ENCODE results near the gene TNS1.

TNS1 gene

DNA sequence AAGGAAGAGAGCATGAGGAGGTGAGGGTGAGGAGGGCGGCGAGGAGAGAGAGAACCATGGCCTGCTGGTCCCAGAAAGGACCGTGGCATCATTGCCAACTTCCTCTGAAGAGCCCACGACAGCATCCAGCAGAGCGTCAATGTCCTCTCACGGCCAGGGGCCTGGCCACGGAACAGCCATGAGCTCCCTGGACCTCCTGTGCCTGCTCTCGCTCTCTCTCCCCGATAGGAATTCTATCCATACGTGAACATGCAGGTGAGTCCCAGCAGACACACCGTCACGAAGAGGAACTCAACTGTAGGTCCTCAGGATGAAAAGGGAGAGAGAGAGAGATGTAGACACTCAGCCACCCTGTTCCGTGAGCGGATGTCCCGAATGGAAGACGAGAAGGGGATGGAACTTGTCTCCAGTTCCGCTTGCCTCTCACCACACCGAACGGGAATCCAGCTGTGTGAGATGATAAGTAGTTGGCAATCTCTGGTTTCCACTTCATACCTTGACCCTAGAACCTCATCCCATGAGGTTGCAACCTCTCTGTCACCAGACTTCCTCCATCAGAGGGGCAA lies 107.6 kb downstream of the TNS1 start:
- no peak overlapping the region for H3K4me3 ChIP-seq (ENCODE audit: low read depth, low read length)
- H3K4me1 ChIP-seq (ENCODE audit: control insufficient read depth, insufficient read depth, low read length), result peaks cover 2% of the 10 kb centered on the region
- H3K36me3 ChIP-seq (ENCODE audit: control insufficient read depth, insufficient read depth, low read length), result no peaks in the 10 kb centered on the region
- no peaks in the 10 kb centered on the region for H3K9me3 ChIP-seq (ENCODE audit: control insufficient read depth, insufficient read depth, low read length)
- H3K27me3 ChIP-seq (ENCODE audit: control insufficient read depth, insufficient read depth, low read length), result no peaks in the 10 kb centered on the region
- no peak overlapping the region for H3K9ac ChIP-seq (ENCODE audit: low read depth, low read length)

DNA sequence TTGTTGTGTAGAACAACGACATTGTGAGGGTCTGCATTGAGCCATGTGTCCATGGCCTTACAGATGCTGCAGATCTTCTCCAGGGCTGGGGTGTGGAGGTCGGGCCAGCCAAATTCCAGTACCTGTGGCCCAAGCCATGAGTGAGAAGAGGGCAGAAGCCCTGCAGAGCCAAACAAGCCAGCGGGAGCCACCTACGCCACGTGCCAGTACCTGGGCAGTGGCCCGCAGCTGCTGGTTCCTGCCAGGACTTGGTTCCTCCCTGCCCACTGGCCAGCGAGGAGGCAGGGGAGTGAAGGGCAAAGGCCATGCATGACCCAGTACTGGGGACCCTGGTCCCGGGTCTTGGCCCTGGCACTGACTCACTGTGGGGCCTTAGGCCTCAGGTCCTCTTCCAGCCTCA lies 109.4 kb downstream of the TNS1 start:
- Histone ChIP-seq H3K27me3 (ENCODE audit: control insufficient read depth, insufficient read depth, low read length) (no peaks in the 10 kb centered on the region), H3K9me3 (ENCODE audit: control insufficient read depth, insufficient read depth, low read length) (no peaks in the 10 kb centered on the region), H3K4me1 (ENCODE audit: control insufficient read depth, insufficient read depth, low read length) (no peaks in the 10 kb centered on the region), H3K9ac (ENCODE audit: low read depth, low read length) (no peak overlapping the region), H3K4me3 (ENCODE audit: low read depth, low read length) (no peak overlapping the region), H3K36me3 (ENCODE audit: control insufficient read depth, insufficient read depth, low read length) (no peaks in the 10 kb centered on the region)

DNA sequence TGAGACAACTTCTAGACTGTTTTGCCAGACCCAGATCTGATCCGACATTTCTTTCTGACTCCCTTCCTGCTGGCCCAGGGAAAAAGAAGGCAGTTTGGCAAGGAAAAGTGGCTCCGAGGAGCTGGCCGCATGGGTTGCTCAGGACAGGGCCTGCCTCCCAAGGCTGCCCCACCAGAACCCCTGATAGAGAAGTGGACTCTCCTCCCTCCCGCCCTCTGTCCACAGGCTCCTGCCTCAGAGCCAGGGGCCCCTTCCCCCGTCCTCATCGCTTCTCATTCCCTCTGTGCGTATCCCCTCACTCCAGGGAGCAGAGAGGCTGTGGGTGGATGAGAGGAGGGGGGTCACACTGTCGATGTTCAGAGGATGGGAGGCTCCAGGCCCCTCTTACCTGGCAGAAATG lies 110.2 kb downstream of the TNS1 start:
- Histone ChIP-seq H3K36me3 (ENCODE audit: control insufficient read depth, insufficient read depth, low read length) (no peaks in the 10 kb centered on the region), H3K27me3 (ENCODE audit: control insufficient read depth, insufficient read depth, low read length) (no peaks in the 10 kb centered on the region), H3K9me3 (ENCODE audit: control insufficient read depth, insufficient read depth, low read length) (no peaks in the 10 kb centered on the region), H3K9ac (ENCODE audit: low read depth, low read length) (no peak overlapping the region), H3K4me3 (ENCODE audit: low read depth, low read length) (no peak overlapping the region), H3K4me1 (ENCODE audit: control insufficient read depth, insufficient read depth, low read length) (no peaks in the 10 kb centered on the region)

DNA sequence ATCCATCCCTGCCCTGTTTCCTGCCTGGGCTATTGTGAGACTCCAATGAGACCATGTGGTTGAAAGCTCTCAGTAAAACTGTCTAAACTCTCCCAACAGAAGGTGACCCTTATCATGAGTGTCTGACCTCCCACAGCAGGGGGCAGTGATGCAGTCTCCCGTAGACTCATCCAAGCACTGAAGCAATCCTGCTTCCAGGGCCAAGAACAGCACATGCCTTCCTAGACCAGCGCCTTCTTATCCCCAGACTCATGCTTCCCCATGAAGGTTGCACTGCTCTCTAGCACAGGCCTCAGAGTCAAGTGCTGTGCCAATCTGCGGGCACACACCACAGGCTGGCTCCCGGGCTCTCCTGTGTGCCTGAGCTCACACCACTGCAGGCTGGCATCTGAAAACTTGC lies 112.3 kb downstream of the TNS1 start:
- no peaks in the 10 kb centered on the region for H3K27me3 ChIP-seq (ENCODE audit: control insufficient read depth, insufficient read depth, low read length)
- H3K9ac ChIP-seq (ENCODE audit: low read depth, low read length), result no peak overlapping the region
- H3K4me3 ChIP-seq (ENCODE audit: low read depth, low read length), result no peak overlapping the region
- H3K9me3 ChIP-seq (ENCODE audit: control insufficient read depth, insufficient read depth, low read length), result no peaks in the 10 kb centered on the region
- H3K4me1 ChIP-seq (ENCODE audit: control insufficient read depth, insufficient read depth, low read length), result no peaks in the 10 kb centered on the region
- no peaks in the 10 kb centered on the region for H3K36me3 ChIP-seq (ENCODE audit: control insufficient read depth, insufficient read depth, low read length)

DNA sequence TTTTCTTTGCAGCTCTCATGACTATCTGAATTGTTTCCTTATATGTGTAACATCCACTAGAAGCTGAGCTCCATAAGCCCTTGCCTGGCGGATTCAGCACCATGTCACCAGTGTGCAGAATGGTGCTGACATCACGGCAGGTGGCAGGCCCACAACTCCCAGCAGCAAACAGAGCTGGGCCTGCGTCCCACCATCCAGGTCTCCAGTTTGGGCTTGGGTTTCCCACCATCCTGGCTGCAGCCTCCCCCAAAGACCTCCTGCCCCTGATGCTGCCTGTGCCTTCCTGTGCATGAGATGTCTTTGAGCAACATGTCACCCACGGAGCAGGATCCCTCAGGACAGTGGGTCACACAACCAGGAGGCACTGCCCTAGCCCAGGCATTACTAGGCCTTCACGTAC lies 113.1 kb downstream of the TNS1 start:
- Histone ChIP-seq H3K4me1 (ENCODE audit: control insufficient read depth, insufficient read depth, low read length) (no peaks in the 10 kb centered on the region), H3K9ac (ENCODE audit: low read depth, low read length) (no peak overlapping the region), H3K36me3 (ENCODE audit: control insufficient read depth, insufficient read depth, low read length) (no peaks in the 10 kb centered on the region), H3K9me3 (ENCODE audit: control insufficient read depth, insufficient read depth, low read length) (no peaks in the 10 kb centered on the region), H3K27me3 (ENCODE audit: control insufficient read depth, insufficient read depth, low read length) (no peaks in the 10 kb centered on the region), H3K4me3 (ENCODE audit: low read depth, low read length) (no peak overlapping the region)

DNA sequence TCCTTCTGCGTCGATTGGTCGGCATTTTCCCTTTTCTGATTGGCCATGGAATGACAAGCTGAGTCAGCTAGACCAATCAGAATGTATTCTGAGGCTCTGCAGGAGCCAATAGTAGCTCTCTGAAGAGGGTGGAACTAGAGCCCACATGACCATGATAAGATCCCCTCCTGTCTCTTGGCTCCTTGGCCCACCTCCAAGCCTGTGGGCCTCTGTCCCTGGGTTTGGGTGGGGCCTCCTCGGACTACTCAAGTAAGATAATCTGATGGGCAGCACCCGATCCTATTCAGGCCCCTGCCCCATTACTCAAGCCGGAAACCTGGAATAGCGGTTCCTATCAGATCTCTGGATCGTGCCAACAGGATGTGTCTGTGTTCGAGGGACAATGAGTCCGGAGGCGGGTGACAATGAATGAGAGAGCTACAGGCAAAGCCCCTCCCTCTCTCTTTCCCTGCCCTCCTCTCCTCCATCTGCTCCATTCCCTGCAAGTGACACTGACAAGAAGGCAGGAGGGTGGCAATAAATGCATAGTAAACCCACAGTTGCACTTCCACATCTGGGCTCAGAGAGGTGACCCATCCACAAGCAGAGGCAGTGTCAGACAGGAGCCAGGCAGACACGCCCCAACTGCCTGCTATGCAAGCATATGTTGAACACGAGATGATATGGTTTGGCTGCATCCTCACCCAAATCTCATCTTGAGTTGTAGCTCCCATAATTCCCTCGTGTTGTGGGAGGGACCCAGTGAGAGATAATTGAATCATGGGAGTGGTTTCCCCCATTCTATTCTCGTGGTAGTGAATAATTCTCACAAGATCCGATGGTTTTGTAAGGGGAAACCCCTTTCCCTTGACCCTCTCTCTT lies 114.7 kb downstream of the TNS1 start:
- Histone ChIP-seq H3K27me3 (ENCODE audit: control insufficient read depth, insufficient read depth, low read length) (no peaks in the 10 kb centered on the region), H3K9me3 (ENCODE audit: control insufficient read depth, insufficient read depth, low read length) (no peaks in the 10 kb centered on the region), H3K4me3 (ENCODE audit: low read depth, low read length) (no peak overlapping the region), H3K4me1 (ENCODE audit: control insufficient read depth, insufficient read depth, low read length) (no peaks in the 10 kb centered on the region), H3K9ac (ENCODE audit: low read depth, low read length) (no peak overlapping the region), H3K36me3 (ENCODE audit: control insufficient read depth, insufficient read depth, low read length) (no peaks in the 10 kb centered on the region)

DNA sequence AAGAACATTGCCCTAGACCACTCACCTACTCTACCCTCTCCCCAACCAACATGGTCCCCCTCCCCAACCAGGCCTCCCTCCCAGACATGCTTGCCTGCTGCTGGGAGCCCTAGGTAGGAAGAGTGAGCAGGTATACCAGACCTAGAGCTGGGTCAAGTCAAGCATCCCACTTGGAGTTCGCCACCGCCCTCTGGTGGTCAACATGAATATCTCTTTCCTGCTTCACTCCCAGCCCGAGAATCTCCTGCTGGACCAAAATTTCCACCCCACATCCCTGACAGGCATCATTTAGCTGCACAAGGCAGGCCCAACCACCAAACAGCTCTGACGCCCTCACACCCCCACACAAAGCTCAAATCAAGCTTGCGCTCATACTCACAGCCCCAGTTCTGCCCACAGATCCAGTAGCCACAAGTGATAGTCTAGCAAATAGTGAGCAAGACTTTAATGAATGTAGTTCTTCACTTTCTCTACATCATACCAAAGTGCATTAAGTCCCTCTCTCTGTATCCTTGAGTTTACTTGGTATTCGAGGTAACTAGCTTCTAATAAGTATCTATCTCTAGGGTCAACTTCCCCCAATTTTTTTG lies 116.0 kb downstream of the TNS1 start:
- no peak overlapping the region for H3K4me3 ChIP-seq (ENCODE audit: low read depth, low read length)
- no peaks in the 10 kb centered on the region for H3K27me3 ChIP-seq (ENCODE audit: control insufficient read depth, insufficient read depth, low read length)
- H3K9me3 ChIP-seq (ENCODE audit: control insufficient read depth, insufficient read depth, low read length), result no peaks in the 10 kb centered on the region
- H3K36me3 ChIP-seq (ENCODE audit: control insufficient read depth, insufficient read depth, low read length), result no peaks in the 10 kb centered on the region
- H3K4me1 ChIP-seq (ENCODE audit: control insufficient read depth, insufficient read depth, low read length), result no peaks in the 10 kb centered on the region
- no peak overlapping the region for H3K9ac ChIP-seq (ENCODE audit: low read depth, low read length)

DNA sequence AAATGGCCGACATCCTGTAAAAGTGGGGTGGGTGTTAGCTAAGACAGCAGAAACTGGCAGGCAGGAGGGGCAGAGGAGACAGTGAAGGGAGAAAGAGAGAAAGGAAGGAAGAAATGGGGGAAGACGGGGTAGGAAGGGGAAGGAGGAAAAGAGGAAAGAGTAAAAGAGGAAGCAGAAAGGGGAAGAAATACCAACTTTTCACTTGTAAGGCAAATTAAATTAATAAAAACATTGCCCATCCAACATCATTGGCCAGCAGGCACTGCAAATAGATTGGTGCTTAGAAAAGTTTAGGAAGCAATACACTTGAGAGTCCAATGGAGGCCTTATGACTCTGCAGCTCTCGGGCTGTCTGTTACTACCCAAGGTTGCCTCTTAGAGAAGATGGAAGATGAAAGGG lies 116.7 kb downstream of the TNS1 start:
- no peaks in the 10 kb centered on the region for H3K27me3 ChIP-seq (ENCODE audit: control insufficient read depth, insufficient read depth, low read length)
- H3K36me3 ChIP-seq (ENCODE audit: control insufficient read depth, insufficient read depth, low read length), result no peaks in the 10 kb centered on the region
- no peaks in the 10 kb centered on the region for H3K4me1 ChIP-seq (ENCODE audit: control insufficient read depth, insufficient read depth, low read length)
- no peaks in the 10 kb centered on the region for H3K9me3 ChIP-seq (ENCODE audit: control insufficient read depth, insufficient read depth, low read length)
- H3K9ac ChIP-seq (ENCODE audit: low read depth, low read length), result no peak overlapping the region
- H3K4me3 ChIP-seq (ENCODE audit: low read depth, low read length), result no peak overlapping the region

DNA sequence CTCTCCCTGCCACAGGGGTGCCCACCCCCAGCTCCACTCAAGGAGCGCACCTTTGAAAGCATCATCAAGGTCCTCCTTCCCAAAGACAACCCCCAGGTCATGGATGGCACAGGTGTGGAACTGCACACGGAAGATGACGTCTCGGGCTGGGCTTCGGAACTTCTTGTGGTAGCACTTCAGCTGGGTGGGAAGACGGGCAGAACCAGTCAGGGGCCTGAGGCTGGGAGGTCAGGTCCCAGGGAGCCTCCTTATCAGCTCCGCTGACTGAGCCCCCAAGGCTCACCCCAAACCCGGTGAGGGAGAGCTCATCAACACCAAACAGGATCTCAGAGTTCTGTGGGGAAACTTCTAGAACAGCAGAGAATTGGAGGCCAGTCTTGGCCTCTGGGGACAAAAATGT lies 117.8 kb downstream of the TNS1 start:
- Histone ChIP-seq H3K4me3 (ENCODE audit: low read depth, low read length) (no peak overlapping the region), H3K9ac (ENCODE audit: low read depth, low read length) (no peak overlapping the region), H3K36me3 (ENCODE audit: control insufficient read depth, insufficient read depth, low read length) (no peaks in the 10 kb centered on the region), H3K9me3 (ENCODE audit: control insufficient read depth, insufficient read depth, low read length) (no peaks in the 10 kb centered on the region), H3K27me3 (ENCODE audit: control insufficient read depth, insufficient read depth, low read length) (no peaks in the 10 kb centered on the region), H3K4me1 (ENCODE audit: control insufficient read depth, insufficient read depth, low read length) (no peaks in the 10 kb centered on the region)

DNA sequence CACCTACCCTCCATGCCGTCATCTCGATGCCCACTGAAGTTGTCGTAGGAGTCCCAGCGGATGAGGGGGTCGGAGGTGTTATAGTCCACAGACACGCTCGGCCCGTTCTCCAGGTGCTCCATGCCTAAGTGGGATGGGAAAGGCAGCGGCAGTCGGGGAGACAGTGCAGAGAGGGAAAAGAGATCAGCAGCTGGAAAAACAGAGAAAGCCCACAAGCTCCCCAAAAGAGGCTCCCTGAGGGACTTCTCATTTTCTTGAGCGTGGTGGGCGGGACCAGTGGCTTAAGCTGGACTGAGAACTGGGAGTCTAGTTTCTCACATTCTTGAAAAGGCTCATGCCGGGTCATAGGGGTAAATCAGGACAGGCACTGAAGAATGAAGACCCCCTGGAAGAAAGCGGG lies 121.9 kb downstream of the TNS1 start:
- Histone ChIP-seq H3K9ac (ENCODE audit: low read depth, low read length) (no peak overlapping the region), H3K36me3 (ENCODE audit: control insufficient read depth, insufficient read depth, low read length) (no peaks in the 10 kb centered on the region), H3K9me3 (ENCODE audit: control insufficient read depth, insufficient read depth, low read length) (no peaks in the 10 kb centered on the region), H3K27me3 (ENCODE audit: control insufficient read depth, insufficient read depth, low read length) (no peaks in the 10 kb centered on the region), H3K4me3 (ENCODE audit: low read depth, low read length) (no peak overlapping the region), H3K4me1 (ENCODE audit: control insufficient read depth, insufficient read depth, low read length) (no peaks in the 10 kb centered on the region)

DNA sequence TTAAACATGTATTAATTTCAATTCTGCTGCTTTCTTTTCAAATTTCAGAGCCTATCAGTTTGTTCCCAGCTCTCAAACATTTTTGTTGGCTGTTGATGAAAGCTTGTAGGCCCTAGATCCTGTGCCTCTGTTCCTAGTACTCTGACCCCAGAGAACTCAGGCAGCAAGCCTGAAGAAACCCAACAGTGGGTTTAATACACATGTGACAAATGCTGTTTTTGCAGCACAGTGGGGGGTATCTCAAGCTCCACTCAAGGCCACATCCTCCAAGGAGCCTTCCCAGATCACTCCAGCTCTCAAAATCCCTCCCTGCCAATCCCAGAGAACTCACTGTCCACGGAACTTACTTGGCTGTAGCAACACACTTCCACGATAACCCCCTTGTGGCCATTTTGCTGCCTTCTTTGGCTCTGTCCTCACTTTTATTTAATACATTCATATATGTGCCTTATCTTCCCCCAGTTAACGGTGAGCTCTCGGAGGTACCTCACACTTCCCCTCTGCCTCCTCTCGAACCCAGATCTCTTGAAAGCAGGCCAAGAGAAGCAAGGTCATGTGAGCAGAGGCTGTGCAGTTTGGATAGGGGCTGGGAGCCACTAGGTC lies 122.4 kb downstream of the TNS1 start:
- H3K36me3 ChIP-seq (ENCODE audit: control insufficient read depth, insufficient read depth, low read length), result no peaks in the 10 kb centered on the region
- no peaks in the 10 kb centered on the region for H3K27me3 ChIP-seq (ENCODE audit: control insufficient read depth, insufficient read depth, low read length)
- no peaks in the 10 kb centered on the region for H3K4me1 ChIP-seq (ENCODE audit: control insufficient read depth, insufficient read depth, low read length)
- no peaks in the 10 kb centered on the region for H3K9me3 ChIP-seq (ENCODE audit: control insufficient read depth, insufficient read depth, low read length)
- H3K9ac ChIP-seq (ENCODE audit: low read depth, low read length), result no peak overlapping the region
- no peak overlapping the region for H3K4me3 ChIP-seq (ENCODE audit: low read depth, low read length)

Measured in iPS-15b (cell line).